ENCODE data around the gene SPAAR.
"Not testable (repeated sequence)": the region's sequence is repeated elsewhere in the genome, so short reads cannot be mapped to it uniquely, and the experiment has no call there.

The SPAAR gene

GRCh38 chr9:35868933-35869332, 40.4 kb upstream of the SPAAR start:
- FAIRE-seq (no peak), DNase-seq (ENCODE audit: insufficient read length, low spot score) (no peak)
- TF ChIP-seq CTCF (IDR thresholded peaks at IDR 0.05; ENCODE audit: insufficient read depth, missing control alignments): no peak

- DNase-seq (ENCODE audit: insufficient read length, low spot score) (no peak), FAIRE-seq (no peak)
- TF ChIP-seq CTCF (IDR thresholded peaks at IDR 0.05; ENCODE audit: insufficient read depth, missing control alignments): no peak
Observed at GRCh38 chr9:35869621-35870216, 39.6 kb upstream of the SPAAR start.

GRCh38 chr9:35870351-35870923, 38.9 kb upstream of the SPAAR start, which contains the start of gene OR13J1:
TSS of gene OR13J1 (minus strand) at chr9:35870401. CDS start at chr9:35870401, 0 bp downstream.
- FAIRE-seq (no peak), DNase-seq (ENCODE audit: insufficient read length, low spot score) (no peak)
- TF ChIP-seq CTCF (IDR thresholded peaks at IDR 0.05; ENCODE audit: insufficient read depth, missing control alignments): no peak

- no peak for DNase-seq (ENCODE audit: insufficient read length, low spot score)
- FAIRE-seq: no peak
- no peak for TF ChIP-seq CTCF (IDR thresholded peaks at IDR 0.05; ENCODE audit: insufficient read depth, missing control alignments)
Observed at GRCh38 chr9:35871545-35871944, 37.7 kb upstream of the SPAAR start.

- DNase-seq (ENCODE audit: insufficient read length, low spot score): no peak
- no peak for FAIRE-seq
- no peak for TF ChIP-seq CTCF (IDR thresholded peaks at IDR 0.05; ENCODE audit: insufficient read depth, missing control alignments)
Observed at GRCh38 chr9:35872505-35872904, 36.8 kb upstream of the SPAAR start.

GRCh38 chr9:35882263-35882848, 26.9 kb upstream of the SPAAR start:
- DNase-seq (ENCODE audit: insufficient read length, low spot score) (no peak), FAIRE-seq (no peak)
- peak; percentile 96 for TF ChIP-seq CTCF (IDR thresholded peaks at IDR 0.05; ENCODE audit: insufficient read depth, missing control alignments)

- DNase-seq (ENCODE audit: insufficient read length, low spot score) (no peak), FAIRE-seq (no peak)
- no peak for TF ChIP-seq CTCF (IDR thresholded peaks at IDR 0.05; ENCODE audit: insufficient read depth, missing control alignments)
Observed at GRCh38 chr9:35882996-35883395, 26.3 kb upstream of the SPAAR start.

GRCh38 chr9:35884908-35885307, 24.4 kb upstream of the SPAAR start:
- FAIRE-seq; DNase-seq (ENCODE audit: insufficient read length, low spot score): not testable (repeated sequence)

Data from D721Med (cell line).